GM12875 (cell line): ENCODE measurements around the gene NDUFA11.
A peak's percentile ranks its signal among the peaks of the same experiment; 100 is the strongest.

Experiments
- H3K4me3 ChIP-seq: one replicate; pipeline ENCODE4 v1.5.1; 2011; ENCODE audit warnings: low read depth, low read length, control low read depth
- TF ChIP-seq, protein P1 (sequence below): IDR thresholded peaks from 2 replicates; pipeline ENCODE4 v1.5.1; 2011; ENCODE audit warnings: low read depth, mild to moderate bottlenecking, control low read depth, inconsistent platforms, low read length, moderate library complexity, borderline replicate concordance; ENCODE audit not compliant: insufficient read depth

NDUFA11 gene

DNA sequence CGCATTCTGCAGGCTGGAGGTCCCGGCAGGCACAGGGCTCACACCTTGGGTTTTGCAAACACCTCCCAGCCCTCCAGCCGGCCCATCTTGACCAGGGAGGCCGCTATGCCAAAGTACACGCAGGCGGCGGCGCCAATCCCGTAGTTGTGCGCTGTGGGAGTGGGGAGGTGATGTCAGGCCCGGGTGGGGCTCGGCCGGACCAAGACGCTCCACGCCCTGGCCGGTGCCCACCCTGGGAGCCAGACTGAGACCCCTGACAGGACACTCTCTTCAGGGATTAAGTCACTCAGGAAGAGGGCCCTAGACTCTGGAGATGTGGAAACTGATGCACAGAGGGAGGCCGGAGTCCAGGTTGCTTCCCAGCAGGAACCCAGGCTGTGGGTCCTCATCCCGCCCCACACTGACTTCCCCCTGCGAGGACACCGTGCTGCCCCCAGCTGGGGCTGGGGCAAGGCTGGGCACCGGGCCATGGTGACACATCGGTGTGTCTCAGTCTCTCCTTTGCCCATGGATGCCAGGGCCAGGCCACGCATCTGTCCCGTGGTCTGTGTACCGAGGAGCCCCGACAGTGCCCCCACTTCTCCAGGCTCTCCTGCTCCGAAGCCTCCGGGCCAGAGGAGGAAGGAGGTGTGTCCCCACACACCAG, 8.8 kb downstream of the NDUFA11 start:
- H3K4me3 ChIP-seq: no peak overlapping the region
- TF ChIP-seq, protein P1, sequence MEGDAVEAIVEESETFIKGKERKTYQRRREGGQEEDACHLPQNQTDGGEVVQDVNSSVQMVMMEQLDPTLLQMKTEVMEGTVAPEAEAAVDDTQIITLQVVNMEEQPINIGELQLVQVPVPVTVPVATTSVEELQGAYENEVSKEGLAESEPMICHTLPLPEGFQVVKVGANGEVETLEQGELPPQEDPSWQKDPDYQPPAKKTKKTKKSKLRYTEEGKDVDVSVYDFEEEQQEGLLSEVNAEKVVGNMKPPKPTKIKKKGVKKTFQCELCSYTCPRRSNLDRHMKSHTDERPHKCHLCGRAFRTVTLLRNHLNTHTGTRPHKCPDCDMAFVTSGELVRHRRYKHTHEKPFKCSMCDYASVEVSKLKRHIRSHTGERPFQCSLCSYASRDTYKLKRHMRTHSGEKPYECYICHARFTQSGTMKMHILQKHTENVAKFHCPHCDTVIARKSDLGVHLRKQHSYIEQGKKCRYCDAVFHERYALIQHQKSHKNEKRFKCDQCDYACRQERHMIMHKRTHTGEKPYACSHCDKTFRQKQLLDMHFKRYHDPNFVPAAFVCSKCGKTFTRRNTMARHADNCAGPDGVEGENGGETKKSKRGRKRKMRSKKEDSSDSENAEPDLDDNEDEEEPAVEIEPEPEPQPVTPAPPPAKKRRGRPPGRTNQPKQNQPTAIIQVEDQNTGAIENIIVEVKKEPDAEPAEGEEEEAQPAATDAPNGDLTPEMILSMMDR: no peak

DNA sequence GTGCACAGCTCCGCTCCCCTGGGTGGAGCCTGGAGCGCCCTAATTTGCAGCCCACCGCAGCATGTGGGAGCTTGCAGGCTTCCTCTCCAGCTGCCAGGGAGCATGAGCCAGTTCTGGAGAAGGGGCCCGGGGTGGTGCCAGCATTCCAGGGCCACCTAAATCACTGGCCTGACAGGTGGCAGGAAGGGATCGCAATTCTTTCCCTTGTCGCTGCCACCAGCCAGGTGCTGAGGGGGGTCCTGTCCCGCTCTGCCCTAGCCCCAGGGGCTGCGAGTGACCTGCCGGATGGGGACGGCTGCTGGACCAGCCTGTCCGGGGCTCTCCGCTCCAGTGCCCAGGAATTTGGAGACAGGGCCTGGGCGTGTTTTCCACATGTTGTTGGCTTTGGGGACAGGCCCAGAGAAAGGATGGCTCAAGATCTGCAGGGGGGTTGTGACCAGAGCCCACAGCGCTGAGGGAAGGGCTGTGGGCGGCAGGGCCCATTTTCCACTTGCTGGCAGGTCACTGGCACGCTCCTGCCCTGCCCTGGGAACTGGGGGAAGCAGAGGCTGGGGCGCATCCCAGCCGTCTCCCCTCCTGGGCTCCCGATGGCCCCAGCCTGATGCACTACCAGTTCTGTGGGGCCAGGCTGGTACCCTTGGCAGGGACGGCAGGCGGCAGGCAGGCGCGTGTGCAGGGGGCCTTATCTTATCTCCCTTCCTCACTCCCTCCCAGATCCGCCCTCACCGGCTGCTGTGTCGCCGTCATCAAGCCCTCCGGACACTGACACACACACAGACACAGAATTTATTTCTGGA, 9.5 kb downstream of the NDUFA11 start:
- TF ChIP-seq, protein P1: no peak
- H3K4me3 ChIP-seq: no peak overlapping the region

DNA sequence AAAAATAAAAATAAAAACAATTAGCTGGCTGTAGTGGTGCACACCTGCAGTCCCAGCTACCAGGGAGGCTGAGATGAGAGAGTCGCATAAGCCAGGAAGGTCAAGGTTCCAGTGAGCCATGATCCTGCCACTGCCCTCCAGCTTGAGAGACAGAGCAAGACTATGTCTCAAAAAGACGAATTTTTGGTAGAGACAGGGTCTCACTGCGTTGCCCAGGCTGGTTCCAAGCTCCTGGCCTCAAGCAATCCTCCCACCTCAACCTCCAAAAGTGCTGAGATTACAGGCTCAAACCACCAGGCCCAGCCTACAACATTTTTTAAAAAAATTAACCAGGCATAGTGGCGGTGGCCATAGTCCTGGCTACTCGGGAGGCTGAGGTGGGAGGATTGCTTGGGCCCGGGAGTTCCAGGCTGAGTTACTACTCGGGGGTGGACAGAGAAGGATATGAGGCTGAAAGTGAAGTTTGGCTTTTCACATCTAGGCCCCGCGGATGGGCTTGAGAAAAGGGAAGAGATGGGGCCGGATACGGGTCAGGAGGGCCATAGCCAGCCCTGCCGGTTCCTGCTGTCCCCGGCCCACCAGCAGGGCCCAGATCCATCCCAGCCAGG, 10.2 kb downstream of the NDUFA11 start:
- no peak overlapping the region for H3K4me3 ChIP-seq
- TF ChIP-seq, protein P1: no peak

- no peak overlapping the region for H3K4me3 ChIP-seq
- TF ChIP-seq, protein P1: no peak
These were observed 10.8 kb downstream of the NDUFA11 start for GRCh38 chr19:5892772-5893275.

DNA sequence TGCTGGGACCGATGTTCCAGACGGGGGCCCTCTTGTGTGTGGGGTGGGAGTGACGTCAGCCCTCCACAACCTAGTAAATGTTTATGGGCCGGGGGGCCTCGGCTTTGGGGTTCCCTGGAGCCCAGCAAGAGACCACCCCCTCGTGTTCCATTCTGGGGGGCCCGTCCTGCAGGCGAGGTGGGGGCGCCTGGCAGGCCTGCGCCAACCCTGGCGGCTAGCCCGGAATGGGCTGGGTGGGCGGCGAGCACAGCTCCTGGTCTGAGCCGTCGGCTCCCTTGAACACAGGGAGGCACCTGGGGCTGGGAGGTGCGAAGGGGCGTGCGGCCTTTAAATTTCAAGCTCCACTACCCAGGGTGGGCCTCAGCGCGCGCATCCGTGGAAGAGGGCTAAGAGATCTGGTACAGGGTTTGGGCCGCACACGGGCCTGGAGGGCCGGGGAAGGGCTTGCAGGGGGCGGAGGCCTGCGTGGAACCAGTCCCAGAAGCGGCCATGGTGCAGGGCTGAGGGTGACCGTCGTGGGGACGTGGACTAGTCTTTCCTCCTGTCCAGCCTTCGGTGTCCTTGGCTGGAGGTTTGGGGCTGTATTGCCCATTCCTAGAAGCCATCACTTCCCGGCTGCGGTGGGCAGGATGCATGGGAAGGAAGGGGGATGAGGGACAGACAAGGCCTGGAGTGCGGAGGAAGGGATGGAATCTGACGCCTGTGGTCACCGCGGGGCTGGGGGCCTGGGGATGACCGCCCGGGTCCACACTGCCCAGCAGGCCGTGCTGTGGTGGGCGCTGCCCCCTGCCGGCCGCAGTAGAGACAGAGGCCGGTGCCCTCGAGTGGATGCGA, 11.4 kb downstream of the NDUFA11 start:
- TF ChIP-seq, protein P1: peak; percentile 43; the same call in 1 of the 2 replicates
- H3K4me3 ChIP-seq: no peak overlapping the region

- no peak overlapping the region for H3K4me3 ChIP-seq
- TF ChIP-seq, protein P1: no peak
These were observed 12.0 kb downstream of the NDUFA11 start for GRCh38 chr19:5891572-5891937.
